ENCODE measurements around the gene MSX2.

GRCh38 chr5:174723315-174723978, 935 bp upstream of the MSX2 start:
- TF ChIP-seq ATF3 (IDR thresholded peaks at IDR 0.05): no peak
- TF ChIP-seq REST (IDR thresholded peaks at IDR 0.05; ENCODE audit: low read depth): no peak
- no peak for TF ChIP-seq POLR2A (IDR thresholded peaks at IDR 0.05; ENCODE audit: borderline replicate concordance, extremely low read depth, insufficient read depth, insufficient read length)
- TF ChIP-seq EZH2 (IDR thresholded peaks at IDR 0.05): no peak
- TF ChIP-seq CTCF (IDR thresholded peaks at IDR 0.05 in 2 of 3, conservative IDR thresholded peaks at IDR 0.05 in 1 of 3; ENCODE audit: borderline replicate concordance in 1 of 3, insufficient read depth in 1 of 3, low read depth in 2 of 3, low read length in 2 of 3): no peak
- no peak for TF ChIP-seq JUND (IDR thresholded peaks at IDR 0.05)
- TF ChIP-seq POLR2AphosphoS5 (IDR thresholded peaks at IDR 0.05; ENCODE audit: low read depth, low read length): no peak
- TF ChIP-seq CEBPB (IDR thresholded peaks at IDR 0.05; ENCODE audit: low read depth): no peak
- TF ChIP-seq SIN3A (IDR thresholded peaks at IDR 0.05; ENCODE audit: low read depth): no peak
- TF ChIP-seq, protein P1, sequence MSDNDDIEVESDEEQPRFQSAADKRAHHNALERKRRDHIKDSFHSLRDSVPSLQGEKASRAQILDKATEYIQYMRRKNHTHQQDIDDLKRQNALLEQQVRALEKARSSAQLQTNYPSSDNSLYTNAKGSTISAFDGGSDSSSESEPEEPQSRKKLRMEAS (IDR thresholded peaks at IDR 0.05): no peak
- TF ChIP-seq ELF1 (IDR thresholded peaks at IDR 0.05; ENCODE audit: borderline replicate concordance, low read depth): no peak
- no peak for TF ChIP-seq ZNF274 (IDR thresholded peaks at IDR 0.05; ENCODE audit: low read depth, low read length)
